ENCODE measurements around the gene MCOLN1. TPM values are rescaled to one million over a fixed set of nuclear protein-coding genes. Genes with fewer than 3 reads are reported as not detected.
A peak's percentile ranks its signal among the peaks of the same experiment; 100 is the strongest.
"Not testable (repeated sequence)": the region's sequence is repeated elsewhere in the genome, so short reads cannot be mapped to it uniquely, and the experiment has no call there.

The MCOLN1 gene
- total and polyA plus RNA-seq, 2 donors from 2014 or later: 24.0 to 25.7 TPM

GRCh38 chr19:7535998-7536695 is 13.7 kb downstream of the MCOLN1 start:
- H3K4me1 ChIP-seq (ENCODE audit: control insufficient read depth in 2 of 3, insufficient read depth in 2 of 3, low read depth in 1 of 3, low read length in 3 of 3): peaks cover 0 to 8% (median 0%) of the 10 kb centered on the region in 3 donors
- H3K9me3 ChIP-seq (ENCODE audit: control insufficient read depth in 2 of 3, insufficient read depth in 1 of 3, low read length in 3 of 3): no peaks in the 10 kb centered on the region
- FAIRE-seq (no peak), DNase-seq (no peak)
- H3K27me3 ChIP-seq (ENCODE audit: control insufficient read depth, insufficient read depth, low read length): no peaks in the 10 kb centered on the region
- peak overlapping the region; percentile 66 to 93 for H3K27ac ChIP-seq (ENCODE audit: low read depth in 2 of 2, low read length in 2 of 2)
- intact Hi-C loops (cut with DNase I): no loop called here
- TF ChIP-seq CTCF (IDR thresholded peaks at IDR 0.05; ENCODE audit: borderline replicate concordance, extremely low read depth, insufficient read depth): no peak
- H3K9ac ChIP-seq (ENCODE audit: low read length in 3 of 3): peak overlapping the region; percentile 58 to 93 (median 93)
- H3K4me3 ChIP-seq (ENCODE audit: low read length in 3 of 3): peak overlapping the region; percentile 65 to 93 (median 86)
- peaks cover 0 to 15% (median 3%) of the 10 kb centered on the region in 3 donors for H3K36me3 ChIP-seq (ENCODE audit: control insufficient read depth in 2 of 3, insufficient read depth in 3 of 3, low read length in 3 of 3)

- H3K9ac ChIP-seq (ENCODE audit: low read length in 3 of 3); H3K4me3 ChIP-seq (ENCODE audit: low read length in 3 of 3); FAIRE-seq; H3K27me3 ChIP-seq (ENCODE audit: control insufficient read depth, insufficient read depth, low read length); H3K27ac ChIP-seq (ENCODE audit: low read depth in 2 of 2, low read length in 2 of 2); H3K4me1 ChIP-seq (ENCODE audit: control insufficient read depth in 2 of 3, insufficient read depth in 2 of 3, low read depth in 1 of 3, low read length in 3 of 3); DNase-seq; intact Hi-C loops (cut with DNase I); H3K9me3 ChIP-seq (ENCODE audit: control insufficient read depth in 2 of 3, insufficient read depth in 1 of 3, low read length in 3 of 3): not testable (repeated sequence)
- peaks cover 3 to 19% (median 11%) of the 10 kb centered on the region in 3 donors for H3K36me3 ChIP-seq (ENCODE audit: control insufficient read depth in 2 of 3, insufficient read depth in 3 of 3, low read length in 3 of 3)
Measured at GRCh38 chr19:7538990-7539389, 16.6 kb downstream of the MCOLN1 start.

- peaks cover 3 to 19% (median 11%) of the 10 kb centered on the region in 3 donors for H3K36me3 ChIP-seq (ENCODE audit: control insufficient read depth in 2 of 3, insufficient read depth in 3 of 3, low read length in 3 of 3)
- H3K9ac ChIP-seq (ENCODE audit: low read length in 3 of 3): no peak overlapping the region
- H3K4me3 ChIP-seq (ENCODE audit: low read length in 3 of 3): no peak overlapping the region
- intact Hi-C loops (cut with DNase I): no loop called here
- H3K27me3 ChIP-seq (ENCODE audit: control insufficient read depth, insufficient read depth, low read length): no peaks in the 10 kb centered on the region
- FAIRE-seq (no peak), DNase-seq (no peak)
- no peak for TF ChIP-seq CTCF (IDR thresholded peaks at IDR 0.05; ENCODE audit: borderline replicate concordance, extremely low read depth, insufficient read depth)
- H3K9me3 ChIP-seq (ENCODE audit: control insufficient read depth in 2 of 3, insufficient read depth in 1 of 3, low read length in 3 of 3): no peaks in the 10 kb centered on the region
- H3K4me1 ChIP-seq (ENCODE audit: control insufficient read depth in 2 of 3, insufficient read depth in 2 of 3, low read depth in 1 of 3, low read length in 3 of 3): peaks cover 0 to 4% (median 0%) of the 10 kb centered on the region in 3 donors
- no peak overlapping the region for H3K27ac ChIP-seq (ENCODE audit: low read depth in 2 of 2, low read length in 2 of 2)
Measured at GRCh38 chr19:7539827-7540425, 17.5 kb downstream of the MCOLN1 start.

- intact Hi-C loops (cut with DNase I): no loop called here
- peak in 3 of 5 donors; percentile 32 to 73 (median 51) for DNase-seq
- Histone ChIP-seq H3K36me3 (ENCODE audit: control insufficient read depth in 2 of 3, insufficient read depth in 3 of 3, low read length in 3 of 3) (peaks cover 3 to 19% (median 11%) of the 10 kb centered on the region in 3 donors), H3K27ac (ENCODE audit: low read depth in 2 of 2, low read length in 2 of 2) (no peak overlapping the region), H3K9me3 (ENCODE audit: control insufficient read depth in 2 of 3, insufficient read depth in 1 of 3, low read length in 3 of 3) (no peaks in the 10 kb centered on the region), H3K4me1 (ENCODE audit: control insufficient read depth in 2 of 3, insufficient read depth in 2 of 3, low read depth in 1 of 3, low read length in 3 of 3) (peaks cover 0 to 4% (median 0%) of the 10 kb centered on the region in 3 donors), H3K27me3 (ENCODE audit: control insufficient read depth, insufficient read depth, low read length) (no peaks in the 10 kb centered on the region), H3K4me3 (ENCODE audit: low read length in 3 of 3) (no peak overlapping the region), H3K9ac (ENCODE audit: low read length in 3 of 3) (no peak overlapping the region)
- FAIRE-seq: no peak
- no peak for TF ChIP-seq CTCF (IDR thresholded peaks at IDR 0.05; ENCODE audit: borderline replicate concordance, extremely low read depth, insufficient read depth)
Measured at GRCh38 chr19:7540761-7541474, 18.5 kb downstream of the MCOLN1 start.
